HCT116 (cell line): Measurements from ENCODE around the gene CERS6.

Source experiments
- EGR1 ChIP-seq: IDR thresholded peaks from 2 replicates; pipeline ENCODE4 v1.6.1; 2012; ENCODE audit warnings: low read depth
- EZH2 ChIP-seq: fragments of 200-600 bp; sonication (generic); IDR thresholded peaks from 2 replicates; pipeline ENCODE4 v1.6.1; 2017; ENCODE audit warnings: antibody characterized with exemption, mixed run types
- EZH2phosphoT487 ChIP-seq: fragments of 200-600 bp; IDR thresholded peaks from 2 replicates; pipeline ENCODE4 v1.6.1; 2018; ENCODE audit warnings: antibody characterized with exemption, borderline replicate concordance
- JUND ChIP-seq: IDR thresholded peaks from 2 replicates; pipeline ENCODE4 v1.6.1; 2012
- POLR2A ChIP-seq: IDR thresholded peaks from 2 replicates; pipeline ENCODE4 v1.7.0; 2011; ENCODE audit warnings: borderline replicate concordance; ENCODE audit not compliant: insufficient read depth, insufficient read length; ENCODE audit errors: extremely low read depth
- POLR2AphosphoS5 ChIP-seq: IDR thresholded peaks from 2 replicates; pipeline ENCODE4 v1.6.1; 2011; ENCODE audit warnings: mild to moderate bottlenecking, low read depth, low read length, moderate library complexity
- RAD21 ChIP-seq: IDR thresholded peaks from 2 replicates; pipeline ENCODE4 v1.6.1; 2012; ENCODE audit warnings: low read depth, mild to moderate bottlenecking
- SIN3A ChIP-seq: IDR thresholded peaks from 2 replicates; pipeline ENCODE4 v1.6.1; 2012; ENCODE audit warnings: low read depth
- SP1 ChIP-seq: IDR thresholded peaks from 2 replicates; pipeline ENCODE4 v1.6.1; 2012; ENCODE audit warnings: low read depth
- ZFX ChIP-seq: fragments of 450-650 bp; IDR thresholded peaks from 2 replicates; pipeline ENCODE4 v1.6.1; 2017
- ZNF274 ChIP-seq: fragments of 200-500 bp; sonication (Bioruptor generic); IDR thresholded peaks from 2 replicates; pipeline ENCODE4 v1.6.1; 2014; ENCODE audit warnings: mild to moderate bottlenecking, low read depth, low read length, inconsistent platforms
- TF ChIP-seq, protein P1 (sequence below), 3 experiments: fragments of 200-600 bp in 1 of 3; sonication (generic) in 1 of 3; IDR thresholded peaks in 2 of 3; conservative IDR thresholded peaks in 1 of 3; 2 replicates each; pipeline ENCODE4 v1.5.1; 2012 to 2017; ENCODE audit warnings: low read depth in 2 of 3, low read length in 2 of 3, antibody characterized with exemption in 1 of 3, borderline replicate concordance in 1 of 3, control low read depth in 1 of 3, mild to moderate bottlenecking in 1 of 3, mixed read lengths in 1 of 3, mixed run types in 1 of 3, moderate library complexity in 1 of 3; ENCODE audit not compliant: insufficient read depth in 1 of 3
- TF ChIP-seq, protein P2 (sequence below): IDR thresholded peaks from 2 replicates; pipeline ENCODE4 v1.6.1; 2012

DNA sequence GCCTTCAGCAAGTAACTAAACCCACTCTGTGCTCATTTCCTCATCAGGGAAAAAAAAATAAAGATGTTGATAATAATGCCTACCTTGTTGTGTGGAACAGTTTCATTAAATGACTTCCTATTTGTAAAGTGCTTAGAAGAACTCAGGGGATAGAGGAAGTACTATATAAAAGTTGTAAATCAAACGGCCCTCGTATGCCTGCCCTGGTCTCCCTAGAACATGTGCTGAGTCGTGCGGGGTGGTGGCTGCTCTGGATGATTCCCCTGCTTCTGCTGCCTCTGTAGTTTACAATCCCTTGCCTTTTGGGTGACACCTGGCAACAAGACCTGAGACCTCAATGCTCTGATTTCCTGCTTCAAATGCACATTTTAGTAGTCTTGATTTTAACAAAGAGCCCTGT lies 170.0 kb downstream of the CERS6 start:
- no peak for TF ChIP-seq EGR1
- TF ChIP-seq, protein P1, sequence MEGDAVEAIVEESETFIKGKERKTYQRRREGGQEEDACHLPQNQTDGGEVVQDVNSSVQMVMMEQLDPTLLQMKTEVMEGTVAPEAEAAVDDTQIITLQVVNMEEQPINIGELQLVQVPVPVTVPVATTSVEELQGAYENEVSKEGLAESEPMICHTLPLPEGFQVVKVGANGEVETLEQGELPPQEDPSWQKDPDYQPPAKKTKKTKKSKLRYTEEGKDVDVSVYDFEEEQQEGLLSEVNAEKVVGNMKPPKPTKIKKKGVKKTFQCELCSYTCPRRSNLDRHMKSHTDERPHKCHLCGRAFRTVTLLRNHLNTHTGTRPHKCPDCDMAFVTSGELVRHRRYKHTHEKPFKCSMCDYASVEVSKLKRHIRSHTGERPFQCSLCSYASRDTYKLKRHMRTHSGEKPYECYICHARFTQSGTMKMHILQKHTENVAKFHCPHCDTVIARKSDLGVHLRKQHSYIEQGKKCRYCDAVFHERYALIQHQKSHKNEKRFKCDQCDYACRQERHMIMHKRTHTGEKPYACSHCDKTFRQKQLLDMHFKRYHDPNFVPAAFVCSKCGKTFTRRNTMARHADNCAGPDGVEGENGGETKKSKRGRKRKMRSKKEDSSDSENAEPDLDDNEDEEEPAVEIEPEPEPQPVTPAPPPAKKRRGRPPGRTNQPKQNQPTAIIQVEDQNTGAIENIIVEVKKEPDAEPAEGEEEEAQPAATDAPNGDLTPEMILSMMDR (IDR thresholded peaks at IDR 0.05 in 2 of 3, conservative IDR thresholded peaks at IDR 0.05 in 1 of 3; ENCODE audit: borderline replicate concordance in 1 of 3, insufficient read depth in 1 of 3, low read depth in 2 of 3, low read length in 2 of 3): no peak
- TF ChIP-seq SP1: no peak
- no peak for TF ChIP-seq POLR2A
- TF ChIP-seq, protein P2, sequence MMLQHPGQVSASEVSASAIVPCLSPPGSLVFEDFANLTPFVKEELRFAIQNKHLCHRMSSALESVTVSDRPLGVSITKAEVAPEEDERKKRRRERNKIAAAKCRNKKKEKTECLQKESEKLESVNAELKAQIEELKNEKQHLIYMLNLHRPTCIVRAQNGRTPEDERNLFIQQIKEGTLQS: no peak
- no peak for TF ChIP-seq EZH2
- no peak for TF ChIP-seq SIN3A
- TF ChIP-seq ZNF274: no peak
- TF ChIP-seq ZFX: no peak
- TF ChIP-seq RAD21: no peak
- no peak for TF ChIP-seq POLR2AphosphoS5
- no peak for TF ChIP-seq JUND
- no peak for TF ChIP-seq EZH2phosphoT487
